SK-N-SH treated with all-trans-retinoic acid at 6 μM for 48 hours (cell line): ENCODE data around the gene ACSL6.

Source experiments
- CSDC2 ChIP-seq: fragments of 250-450 bp; sonication (Bioruptor Pico); IDR thresholded peaks from 2 replicates; pipeline ENCODE4 v1.5.0; 2020; ENCODE audit warnings: mild to moderate bottlenecking, moderate library complexity
- ESRRG ChIP-seq: fragments of 250-450 bp; sonication (Bioruptor Pico); IDR thresholded peaks from 2 replicates; pipeline ENCODE4 v1.6.1; 2021; ENCODE audit warnings: mild to moderate bottlenecking
- ISL1 ChIP-seq: fragments of 250-450 bp; sonication (Bioruptor Pico); IDR thresholded peaks from 2 replicates; pipeline ENCODE4 v2.1.2; 2022; ENCODE audit warnings: mild to moderate bottlenecking, moderate library complexity
- OSR1 ChIP-seq: fragments of 250-450 bp; sonication (Bioruptor Pico); IDR thresholded peaks from 2 replicates; pipeline ENCODE4 v1.8.0; 2022; ENCODE audit warnings: moderate library complexity, mild to moderate bottlenecking, inconsistent platforms
- PPARA ChIP-seq: fragments of 250-450 bp; sonication (Bioruptor Pico); IDR thresholded peaks from 2 replicates; pipeline ENCODE4 v1.5.0; 2020; ENCODE audit warnings: mild to moderate bottlenecking, borderline replicate concordance
- TOX ChIP-seq: fragments of 250-450 bp; sonication (Bioruptor Pico); IDR thresholded peaks from 2 replicates; pipeline ENCODE4 v1.8.0; 2021; ENCODE audit warnings: mild to moderate bottlenecking, moderate library complexity, borderline replicate concordance
- ZC3H10 ChIP-seq: fragments of 250-450 bp; sonication (Bioruptor Pico); IDR thresholded peaks from 2 replicates; pipeline ENCODE4 v1.5.1; 2021; ENCODE audit warnings: mild to moderate bottlenecking, moderate library complexity
- ZFP3 ChIP-seq: fragments of 250-450 bp; sonication (Bioruptor Pico); IDR thresholded peaks from 2 replicates; pipeline ENCODE4 v1.5.0; 2020; ENCODE audit warnings: mild to moderate bottlenecking, moderate library complexity
- ZNF70 ChIP-seq: fragments of 450-650 bp; formaldehyde crosslinking; IDR thresholded peaks from 2 replicates; pipeline ENCODE4 v1.5.0; 2020; ENCODE audit warnings: mild to moderate bottlenecking, moderate library complexity
- TF ChIP-seq, protein P1 (sequence below): fragments of 250-450 bp; sonication (Bioruptor Pico); IDR thresholded peaks from 2 replicates; pipeline ENCODE4 v1.5.0; 2020; ENCODE audit warnings: mild to moderate bottlenecking, moderate library complexity
- TF ChIP-seq, protein P2 (sequence below): fragments of 250-450 bp; sonication (Bioruptor Pico); IDR thresholded peaks from 2 replicates; pipeline ENCODE4 v1.5.1; 2020; ENCODE audit warnings: low read depth, mild to moderate bottlenecking, moderate library complexity

GRCh38 chr5:131999041-131999440 lies 12.4 kb downstream of the ACSL6 start:
- TF ChIP-seq ZFP3 (CRISPR knock-in tag), result no peak
- TF ChIP-seq ZNF70 (CRISPR knock-in tag), result no peak
- TF ChIP-seq, protein P1, sequence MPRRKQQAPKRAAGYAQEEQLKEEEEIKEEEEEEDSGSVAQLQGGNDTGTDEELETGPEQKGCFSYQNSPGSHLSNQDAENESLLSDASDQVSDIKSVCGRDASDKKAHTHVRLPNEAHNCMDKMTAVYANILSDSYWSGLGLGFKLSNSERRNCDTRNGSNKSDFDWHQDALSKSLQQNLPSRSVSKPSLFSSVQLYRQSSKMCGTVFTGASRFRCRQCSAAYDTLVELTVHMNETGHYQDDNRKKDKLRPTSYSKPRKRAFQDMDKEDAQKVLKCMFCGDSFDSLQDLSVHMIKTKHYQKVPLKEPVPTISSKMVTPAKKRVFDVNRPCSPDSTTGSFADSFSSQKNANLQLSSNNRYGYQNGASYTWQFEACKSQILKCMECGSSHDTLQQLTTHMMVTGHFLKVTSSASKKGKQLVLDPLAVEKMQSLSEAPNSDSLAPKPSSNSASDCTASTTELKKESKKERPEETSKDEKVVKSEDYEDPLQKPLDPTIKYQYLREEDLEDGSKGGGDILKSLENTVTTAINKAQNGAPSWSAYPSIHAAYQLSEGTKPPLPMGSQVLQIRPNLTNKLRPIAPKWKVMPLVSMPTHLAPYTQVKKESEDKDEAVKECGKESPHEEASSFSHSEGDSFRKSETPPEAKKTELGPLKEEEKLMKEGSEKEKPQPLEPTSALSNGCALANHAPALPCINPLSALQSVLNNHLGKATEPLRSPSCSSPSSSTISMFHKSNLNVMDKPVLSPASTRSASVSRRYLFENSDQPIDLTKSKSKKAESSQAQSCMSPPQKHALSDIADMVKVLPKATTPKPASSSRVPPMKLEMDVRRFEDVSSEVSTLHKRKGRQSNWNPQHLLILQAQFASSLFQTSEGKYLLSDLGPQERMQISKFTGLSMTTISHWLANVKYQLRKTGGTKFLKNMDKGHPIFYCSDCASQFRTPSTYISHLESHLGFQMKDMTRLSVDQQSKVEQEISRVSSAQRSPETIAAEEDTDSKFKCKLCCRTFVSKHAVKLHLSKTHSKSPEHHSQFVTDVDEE (CRISPR knock-in tag), result no peak
- no peak for TF ChIP-seq OSR1
- TF ChIP-seq PPARA (CRISPR knock-in tag), result no peak
- TF ChIP-seq, protein P2, sequence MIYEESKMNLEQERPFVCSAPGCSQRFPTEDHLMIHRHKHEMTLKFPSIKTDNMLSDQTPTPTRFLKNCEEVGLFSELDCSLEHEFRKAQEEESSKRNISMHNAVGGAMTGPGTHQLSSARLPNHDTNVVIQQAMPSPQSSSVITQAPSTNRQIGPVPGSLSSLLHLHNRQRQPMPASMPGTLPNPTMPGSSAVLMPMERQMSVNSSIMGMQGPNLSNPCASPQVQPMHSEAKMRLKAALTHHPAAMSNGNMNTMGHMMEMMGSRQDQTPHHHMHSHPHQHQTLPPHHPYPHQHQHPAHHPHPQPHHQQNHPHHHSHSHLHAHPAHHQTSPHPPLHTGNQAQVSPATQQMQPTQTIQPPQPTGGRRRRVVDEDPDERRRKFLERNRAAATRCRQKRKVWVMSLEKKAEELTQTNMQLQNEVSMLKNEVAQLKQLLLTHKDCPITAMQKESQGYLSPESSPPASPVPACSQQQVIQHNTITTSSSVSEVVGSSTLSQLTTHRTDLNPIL (CRISPR knock-in tag), result no peak
- TF ChIP-seq ISL1 (CRISPR knock-in tag), result no peak
- TF ChIP-seq ESRRG (CRISPR knock-in tag), result no peak
- no peak for TF ChIP-seq CSDC2 (CRISPR knock-in tag)
- TF ChIP-seq ZC3H10 (CRISPR knock-in tag), result no peak
- no peak for TF ChIP-seq TOX
